Fibroblast of skin of left biceps (primary cell): ENCODE measurements around the gene FLCN.
"Not testable (repeated sequence)": the region's sequence is repeated elsewhere in the genome, so short reads cannot be mapped to it uniquely, and the experiment has no call there.

Experiments used
- DNase-seq, 2 experiments: peaks; one replicate each; pipeline ENCODE4 v3.0.0-alpha.2; 2013; ENCODE audit warnings: low read depth in 2 of 2

The FLCN gene

GRCh38 chr17:17237026-17237799 lies at the start of gene FLCN:
Gene FLCN, minus strand, starts transcription at chr17:17237168. Its CDS starts 9,031 bp downstream, at chr17:17228137.
- peak; percentile 74 to 76 for DNase-seq

- no peak for DNase-seq
Observed at GRCh38 chr17:17285951-17286350, 49.0 kb upstream of the FLCN start.

GRCh38 chr17:17280613-17281549 lies 43.9 kb upstream of the FLCN start, which contains the start of gene COPS3:
Gene COPS3, minus strand, starts transcription at chr17:17281246. Its CDS starts 60 bp downstream, at chr17:17281186.
- peak; percentile 95 to 96 for DNase-seq

- no peak for DNase-seq
Observed at GRCh38 chr17:17279316-17279715, 42.3 kb upstream of the FLCN start.

GRCh38 chr17:17277431-17277830 lies 40.5 kb upstream of the FLCN start:
- DNase-seq, result not testable (repeated sequence)

GRCh38 chr17:17275971-17276370 lies 39.0 kb upstream of the FLCN start:
- DNase-seq, result no peak

- DNase-seq, result no peak
Observed at GRCh38 chr17:17269926-17270773, 33.2 kb upstream of the FLCN start.

GRCh38 chr17:17264430-17264829 lies 27.5 kb upstream of the FLCN start:
- no peak for DNase-seq

- no peak for DNase-seq
Observed at GRCh38 chr17:17258998-17259397, 22.0 kb upstream of the FLCN start.

- DNase-seq, result no peak
Observed at GRCh38 chr17:17258011-17258410, 21.0 kb upstream of the FLCN start.

GRCh38 chr17:17256316-17256715 lies 19.3 kb upstream of the FLCN start:
- DNase-seq, result no peak

GRCh38 chr17:17255689-17256088 lies 18.7 kb upstream of the FLCN start:
- DNase-seq, result not testable (repeated sequence)

- DNase-seq, result no peak
Observed at GRCh38 chr17:17254036-17254435, 17.1 kb upstream of the FLCN start.

- no peak for DNase-seq
Observed at GRCh38 chr17:17253406-17253805, 16.4 kb upstream of the FLCN start.

GRCh38 chr17:17252149-17252661 lies 15.2 kb upstream of the FLCN start:
- DNase-seq, result no peak

GRCh38 chr17:17246879-17247278 lies 9.9 kb upstream of the FLCN start:
- DNase-seq, result no peak

- no peak for DNase-seq
Observed at GRCh38 chr17:17243163-17243562, 6.2 kb upstream of the FLCN start.

- no peak for DNase-seq
Observed at GRCh38 chr17:17242246-17242645, 5.3 kb upstream of the FLCN start.

GRCh38 chr17:17241656-17242055 lies 4.7 kb upstream of the FLCN start:
- no peak for DNase-seq

- DNase-seq, result no peak
Observed at GRCh38 chr17:17239832-17240231, 2.9 kb upstream of the FLCN start.

GRCh38 chr17:17236295-17237025 lies 508 bp downstream of the FLCN start:
- DNase-seq, result no peak
